Measurements from ENCODE around the gene GPR162. TPM values are rescaled to one million over a fixed set of nuclear protein-coding genes. Genes with fewer than 3 reads are reported as not detected.
A peak's percentile ranks its signal among the peaks of the same experiment; 100 is the strongest.

GPR162 gene
- total and polyA plus RNA-seq, 2 of the 4 experiments (the other 2 are of a cell fraction) = 2.9 to 6.0 TPM

GRCh38 chr12:6852651-6853354, 31.2 kb downstream of the GPR162 start:
- peak overlapping the region; percentile 90 for H2BK5ac ChIP-seq (ENCODE audit: low read depth, low read length, poor library complexity, severe bottlenecking)
- BruUV-seq (replicated peaks) = no TSS peak
- DNase-seq = peak; percentile 79
- no peak for TF ChIP-seq ELK1 (IDR thresholded peaks at IDR 0.05; ENCODE audit: borderline replicate concordance, low read depth, low read length)
- peak; percentile 64 for TF ChIP-seq POLR2A (IDR thresholded peaks at IDR 0.05; ENCODE audit: low read depth, low read length)
- TF ChIP-seq BHLHE40 (IDR thresholded peaks at IDR 0.05; ENCODE audit: low read depth, low read length) = peak; percentile 34; the same call in 1 of the 2 replicates
- TF ChIP-seq RCOR1 (IDR thresholded peaks at IDR 0.05; ENCODE audit: insufficient replicate concordance, low read length) = no peak
- TF ChIP-seq, protein P1, sequence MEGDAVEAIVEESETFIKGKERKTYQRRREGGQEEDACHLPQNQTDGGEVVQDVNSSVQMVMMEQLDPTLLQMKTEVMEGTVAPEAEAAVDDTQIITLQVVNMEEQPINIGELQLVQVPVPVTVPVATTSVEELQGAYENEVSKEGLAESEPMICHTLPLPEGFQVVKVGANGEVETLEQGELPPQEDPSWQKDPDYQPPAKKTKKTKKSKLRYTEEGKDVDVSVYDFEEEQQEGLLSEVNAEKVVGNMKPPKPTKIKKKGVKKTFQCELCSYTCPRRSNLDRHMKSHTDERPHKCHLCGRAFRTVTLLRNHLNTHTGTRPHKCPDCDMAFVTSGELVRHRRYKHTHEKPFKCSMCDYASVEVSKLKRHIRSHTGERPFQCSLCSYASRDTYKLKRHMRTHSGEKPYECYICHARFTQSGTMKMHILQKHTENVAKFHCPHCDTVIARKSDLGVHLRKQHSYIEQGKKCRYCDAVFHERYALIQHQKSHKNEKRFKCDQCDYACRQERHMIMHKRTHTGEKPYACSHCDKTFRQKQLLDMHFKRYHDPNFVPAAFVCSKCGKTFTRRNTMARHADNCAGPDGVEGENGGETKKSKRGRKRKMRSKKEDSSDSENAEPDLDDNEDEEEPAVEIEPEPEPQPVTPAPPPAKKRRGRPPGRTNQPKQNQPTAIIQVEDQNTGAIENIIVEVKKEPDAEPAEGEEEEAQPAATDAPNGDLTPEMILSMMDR (conservative IDR thresholded peaks at IDR 0.05; ENCODE audit: low read depth, low read length) = no peak
- TF ChIP-seq RAD21 (IDR thresholded peaks at IDR 0.05; ENCODE audit: low read length) = no peak
- no peak for TF ChIP-seq RFX5 (IDR thresholded peaks at IDR 0.05; ENCODE audit: low read depth, low read length)
- no peak for TF ChIP-seq CEBPB (IDR thresholded peaks at IDR 0.05; ENCODE audit: low read depth, low read length)
- TF ChIP-seq MXI1 (IDR thresholded peaks at IDR 0.05; ENCODE audit: borderline replicate concordance, low read depth, low read length) = peak; percentile 54
- no peak for TF ChIP-seq CHD1 (IDR thresholded peaks at IDR 0.05; ENCODE audit: low read depth, low read length)
- TF ChIP-seq MAFK (IDR thresholded peaks at IDR 0.05; ENCODE audit: low read depth, low read length) = no peak
- TF ChIP-seq USF2 (IDR thresholded peaks at IDR 0.05; ENCODE audit: low read depth, low read length) = no peak
- TF ChIP-seq FOS (IDR thresholded peaks at IDR 0.05; ENCODE audit: low read depth, low read length) = no peak
- TF ChIP-seq MAZ (IDR thresholded peaks at IDR 0.05; ENCODE audit: borderline replicate concordance, low read depth, low read length) = peak; percentile 67

More at GRCh38 chr12:6852651-6853354, 31.2 kb downstream of the GPR162 start:
- ChIA-PET CTCF (interaction anchor here (0.6 to 3.3 kb wide), 6 partner anchors 11 to 99 kb away, joined by 3 to 11 read pairs (median 3); partner anchors contain the start of gene SPSB2), POLR2A (ENCODE audit: unreplicated experiment) (interaction anchor here (0.7 to 1.3 kb wide), 5 partner anchors 9 to 24 kb away, joined by 3 to 6 read pairs (median 3); partner anchors contain the start of gene TPI1)
- intact Hi-C loops (cut with micrococcal nuclease) (loop anchor here (2.0 kb wide), 1 partner anchor 16 kb away; no protein-coding TSS in a partner anchor), dilution Hi-C loops (cut with HindIII; ENCODE audit: low sequenced_read_pairs, unreplicated experiment) (no loop called here), in situ Hi-C loops (cut with MboI; ENCODE audit: low sequenced_read_pairs) (no loop called here)
- peak overlapping the region; percentile 47 for H3K27ac ChIP-seq (ENCODE audit: insufficient read depth, low read length)
- peak overlapping the region; percentile 67 for H3K56ac ChIP-seq (ENCODE audit: extremely low read depth, insufficient read depth, low read length)
- peaks cover 5% of the 10 kb centered on the region for H3K4me1 ChIP-seq (ENCODE audit: control insufficient read depth, insufficient read depth, low read length)
- H3K9me3 ChIP-seq (ENCODE audit: control insufficient read depth, insufficient read depth, low read length) = no peaks in the 10 kb centered on the region
- H3K4me3 ChIP-seq (ENCODE audit: insufficient read depth, low read depth, low read length) = peak overlapping the region; percentile 56
- ATAC-seq (ENCODE audit: low read depth) = peak; percentile 4
- H4K5ac ChIP-seq (ENCODE audit: low read depth, low read length) = peak overlapping the region; percentile 72
- H3K18ac ChIP-seq (ENCODE audit: low read depth, low read length) = no peak overlapping the region; the same call in 1 of the 2 replicates
- H3K14ac ChIP-seq (replicated peaks; ENCODE audit: low read depth, low read length) = peak overlapping the region; percentile 72
- peak overlapping the region; percentile 54 for H3K9ac ChIP-seq (ENCODE audit: low read depth, low read length)
- no peak overlapping the region for H2BK120ac ChIP-seq (ENCODE audit: low read depth, low read length)
- peaks cover 15% of the 10 kb centered on the region for H4K20me1 ChIP-seq (ENCODE audit: insufficient read depth, low read length)
- H4K8ac ChIP-seq (ENCODE audit: low read depth in 2 of 2, low read length in 2 of 2) = peak overlapping the region; percentile 29 to 81; a peak in 3 of 4 replicates
- peak overlapping the region; percentile 99 for H2AFZ ChIP-seq (replicated peaks; ENCODE audit: low read length, poor library complexity)
- H2BK15ac ChIP-seq (ENCODE audit: low read depth, low read length) = no peak overlapping the region; the same call in 2 of the 3 replicates
- peak overlapping the region; percentile 89 for H3K4me2 ChIP-seq (ENCODE audit: low read depth, low read length)
- H2AK9ac ChIP-seq (replicated peaks; ENCODE audit: low read depth, low read length, poor library complexity) = peak overlapping the region; percentile 97
- H3K9me1 ChIP-seq (ENCODE audit: insufficient read depth, low read length) = no peaks in the 10 kb centered on the region
- peaks cover 20 to 47% of the 10 kb centered on the region in 2 experiments for H3K79me1 ChIP-seq (ENCODE audit: low read depth in 1 of 2, low read length in 2 of 2)
- 0% methylated on average over 3 of the region's 18 CpGs; no CpG with 5 or more reads in 1 of the 2 experiments for WGBS, 2 experiments (ENCODE audit: extremely low coverage in 2 of 2, insufficient read length in 1 of 2)
- peak overlapping the region; percentile 84 for H2AK5ac ChIP-seq (ENCODE audit: low read depth, low read length)
- H3K36me3 ChIP-seq (ENCODE audit: control insufficient read depth, insufficient read depth, low read length) = peaks cover 32% of the 10 kb centered on the region
- peak overlapping the region; percentile 61; the same call in 1 of the 2 replicates for H3K23ac ChIP-seq (ENCODE audit: low read depth, low read length)
- H2BK20ac ChIP-seq (ENCODE audit: low read depth, low read length) = no peak overlapping the region
- peak overlapping the region; percentile 72 for H4K91ac ChIP-seq (ENCODE audit: insufficient read depth, low read depth, low read length)
- peak overlapping the region; percentile 85 for H3K4ac ChIP-seq (ENCODE audit: low read depth, low read length)
- no peaks in the 10 kb centered on the region for H3K27me3 ChIP-seq (ENCODE audit: control insufficient read depth, insufficient read depth, low read length)

Measured in IMR-90 (cell line).